Testis (tissue), 2 donors: ENCODE data around the gene TM6SF1.

Experiments used
- CTCF ChIP-seq, 3 experiments: fragments of 450-650 bp in 2 of 3; fragments of 200-600 bp in 1 of 3; sonication (generic) in 1 of 3; IDR thresholded peaks; one replicate each; pipeline ENCODE4 v1.5.1; 2016 to 2019; ENCODE audit warnings: antibody characterized with exemption in 3 of 3, mild to moderate bottlenecking in 2 of 3, moderate library complexity in 1 of 3
- POLR2A ChIP-seq: fragments of 450-650 bp; IDR thresholded peaks from one replicate; pipeline ENCODE4 v1.6.1; 2017; ENCODE audit warnings: antibody characterized with exemption, mild to moderate bottlenecking, moderate library complexity

DNA sequence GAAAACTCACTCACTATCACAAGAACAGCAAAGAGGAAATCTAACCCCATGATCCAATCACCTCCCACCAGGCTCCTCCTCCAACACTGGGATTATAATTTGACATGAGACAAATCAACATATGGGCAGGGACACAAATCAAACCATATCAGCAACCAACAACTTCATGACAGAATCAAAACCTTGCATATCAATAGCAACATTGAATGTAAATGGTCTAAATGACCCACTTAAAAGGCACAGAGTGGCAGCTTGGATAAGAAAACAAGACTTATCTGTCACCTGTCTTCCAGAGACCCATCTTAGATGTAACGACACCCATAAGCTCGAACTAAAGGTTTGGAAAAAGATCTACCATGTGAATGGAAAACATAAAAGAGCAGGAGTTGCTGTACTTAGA, 59.4 kb downstream of the TM6SF1 start:
- TF ChIP-seq CTCF (IDR thresholded peaks at IDR 0.05) (no peak), POLR2A (no peak)
